Endometrium (tissue), 2 donors: ENCODE data around the gene SORCS3.

Experiments
- FAIRE-seq: peaks from 2 replicates; lab custom pipeline; 2012; peaks lifted over from hg19 to GRCh38; lab: Jason Lieb, UNC
- donor health status: control.
- donor health status: control.

Gene SORCS3

DNA sequence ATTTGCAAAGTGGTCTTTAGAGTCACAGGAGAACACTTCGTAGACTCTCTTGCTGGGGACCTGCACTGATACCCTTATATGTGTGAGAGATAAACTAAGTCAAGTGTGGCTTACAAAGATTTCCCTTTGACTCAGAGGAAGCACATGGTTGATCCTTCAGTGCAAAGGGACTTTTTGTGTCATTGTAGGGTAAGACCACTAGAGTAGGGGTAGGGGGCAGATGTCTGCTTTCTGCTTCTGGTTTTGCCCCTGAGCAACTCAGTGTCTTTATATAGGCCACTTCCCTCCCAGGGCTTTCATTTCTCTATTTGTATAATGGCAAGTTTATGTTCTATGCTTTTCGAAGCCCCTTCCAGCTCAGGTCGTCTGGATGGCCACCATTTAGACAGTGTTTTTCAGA lies 281.7 kb downstream of the SORCS3 start:
- FAIRE-seq: no peak

DNA sequence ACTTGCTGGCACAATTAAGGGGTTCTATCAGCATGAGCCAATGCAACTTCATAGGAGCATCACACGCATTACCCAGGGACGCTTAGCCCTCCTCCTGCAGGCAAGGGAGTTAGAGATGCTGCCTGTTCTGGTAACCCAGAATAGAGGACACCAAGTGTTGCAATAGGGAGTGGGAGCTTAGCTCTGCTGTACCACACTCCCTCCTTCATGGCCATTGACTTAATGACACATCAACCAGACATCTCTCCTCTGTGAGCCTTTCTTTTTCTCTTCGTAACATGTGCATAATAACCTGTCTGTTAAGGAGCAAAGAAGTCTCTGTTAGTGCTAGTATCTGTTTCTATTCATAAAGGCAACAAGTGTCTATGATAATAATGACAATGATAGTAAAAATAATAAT lies 282.4 kb downstream of the SORCS3 start:
- no peak for FAIRE-seq

DNA sequence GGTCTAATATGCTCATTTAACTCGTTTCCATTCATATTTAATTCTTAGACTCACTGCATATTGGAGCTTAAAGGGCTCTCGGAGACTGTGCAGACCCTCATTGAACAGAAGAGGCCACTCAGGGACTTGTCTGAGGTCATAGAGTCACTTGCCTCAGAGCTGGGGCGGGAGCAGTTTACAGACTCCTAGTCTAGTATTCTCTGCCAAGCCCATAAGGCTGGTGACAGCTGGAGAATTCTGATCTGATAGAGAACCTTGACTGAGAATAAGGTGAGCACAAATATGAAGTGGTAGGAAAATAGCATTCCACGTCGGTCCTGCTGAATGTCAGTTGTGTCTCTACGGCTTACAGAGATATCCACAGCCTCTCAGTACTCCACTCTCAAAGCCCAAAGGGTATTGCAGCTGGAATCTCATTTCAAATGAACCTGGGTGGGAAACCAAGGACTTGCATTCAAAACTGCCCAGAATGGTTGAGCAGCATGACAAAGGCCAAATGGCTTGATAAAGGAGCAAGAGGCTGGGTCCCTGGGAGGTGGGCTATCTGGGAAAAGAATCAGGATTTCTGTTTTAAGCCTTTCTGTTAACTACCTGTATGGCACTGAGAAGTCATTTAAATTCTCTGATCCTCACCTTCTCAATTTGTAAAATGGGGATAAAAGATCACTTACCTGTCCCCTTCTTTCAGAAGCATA lies 283.2 kb downstream of the SORCS3 start:
- FAIRE-seq: no peak

DNA sequence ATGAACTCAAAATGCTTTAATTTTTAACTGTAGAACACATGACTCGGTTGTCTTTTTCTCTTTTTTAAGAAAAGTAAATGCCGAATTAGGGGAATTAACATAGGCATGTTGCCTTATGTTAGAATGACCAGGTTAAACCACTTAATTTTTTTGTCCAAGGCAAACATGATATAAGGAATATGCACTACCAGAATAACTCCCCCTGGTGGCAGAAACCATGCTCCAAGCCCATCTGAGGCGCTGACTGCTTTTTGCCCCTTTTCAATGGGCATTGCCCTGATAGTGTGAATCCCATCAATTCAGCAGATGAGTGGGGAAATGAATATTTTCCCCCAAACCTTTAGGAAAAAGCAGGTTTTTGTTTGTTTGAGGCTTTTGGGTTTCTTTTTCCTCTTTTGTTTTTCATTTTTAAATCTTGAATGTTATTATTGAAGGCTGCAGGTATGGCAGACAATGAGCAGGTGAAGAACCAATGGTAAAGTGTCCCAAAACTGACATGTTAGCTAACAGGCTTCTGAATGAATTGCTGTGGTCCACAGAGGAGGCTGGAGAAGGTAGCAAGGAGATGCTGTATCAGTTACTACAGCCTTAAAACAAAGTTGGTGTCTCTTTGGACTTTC lies 284.3 kb downstream of the SORCS3 start:
- no peak for FAIRE-seq

GRCh38 chr10:104928734-104929133 lies 287.6 kb downstream of the SORCS3 start:
- FAIRE-seq: no peak

DNA sequence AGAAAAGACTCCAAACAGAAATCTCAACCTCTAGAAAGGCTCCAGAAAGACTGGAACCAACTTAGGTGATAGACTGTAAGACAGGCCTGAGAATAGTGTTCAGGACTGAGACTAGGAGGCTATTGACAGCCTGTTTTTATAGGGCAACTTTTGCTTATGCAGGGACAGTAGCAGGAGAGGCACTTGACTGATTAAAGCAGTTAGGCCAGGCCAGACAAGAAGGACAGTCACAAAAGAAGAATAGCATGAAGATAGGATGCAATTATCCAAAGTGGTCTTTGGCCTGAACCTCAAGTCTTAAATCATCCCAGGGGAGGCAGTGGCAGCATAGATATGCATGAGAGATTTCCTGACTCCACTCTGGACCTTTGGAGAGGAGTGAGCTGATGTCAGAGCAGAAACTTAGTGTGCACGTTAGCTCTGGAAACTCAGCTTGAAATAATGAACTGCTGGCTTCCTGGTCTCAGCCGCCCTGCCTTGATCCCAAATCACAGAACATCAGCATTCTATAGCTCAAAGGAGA lies 290.6 kb downstream of the SORCS3 start:
- no peak for FAIRE-seq

GRCh38 chr10:104935656-104936055 lies 294.6 kb downstream of the SORCS3 start:
- FAIRE-seq: no peak

DNA sequence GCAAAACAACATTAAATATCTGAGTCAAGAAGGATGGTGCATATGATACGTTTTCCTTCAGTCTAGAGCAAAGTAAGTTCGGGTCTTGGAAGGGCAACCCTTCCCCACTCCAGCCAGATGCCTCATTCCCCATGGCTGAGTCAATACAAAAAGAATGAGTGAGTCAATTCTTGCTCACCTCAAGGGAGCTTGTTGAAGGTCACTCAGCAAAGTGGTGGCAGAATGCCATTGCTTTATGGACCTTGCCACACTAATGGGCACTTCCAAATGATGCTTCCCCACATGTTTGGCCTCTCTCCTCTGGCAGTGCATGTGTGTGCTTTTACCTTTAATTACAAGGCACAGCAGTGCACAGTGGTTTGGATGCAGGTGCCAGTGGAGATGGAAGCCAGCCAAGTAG lies 296.5 kb downstream of the SORCS3 start:
- FAIRE-seq: no peak

DNA sequence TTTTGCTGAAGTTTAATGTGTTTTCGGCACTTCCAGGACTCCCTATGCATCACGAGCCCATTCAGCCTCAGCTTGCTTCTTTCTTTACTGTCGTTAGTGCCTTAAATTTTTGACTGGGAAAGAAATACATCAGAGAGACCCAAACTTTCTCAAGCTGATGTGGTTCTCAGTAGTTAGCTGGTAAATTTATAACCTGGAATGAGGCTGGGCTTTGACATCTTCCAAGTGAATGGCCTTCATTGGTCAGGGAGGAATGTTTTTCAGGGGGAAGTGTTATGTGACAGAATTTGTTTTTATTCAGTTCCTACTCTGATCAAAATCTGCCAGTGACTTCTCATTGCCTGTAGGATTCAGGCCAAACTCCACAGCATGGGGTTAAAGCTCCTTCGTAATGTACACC lies 296.9 kb downstream of the SORCS3 start:
- FAIRE-seq: no peak

DNA sequence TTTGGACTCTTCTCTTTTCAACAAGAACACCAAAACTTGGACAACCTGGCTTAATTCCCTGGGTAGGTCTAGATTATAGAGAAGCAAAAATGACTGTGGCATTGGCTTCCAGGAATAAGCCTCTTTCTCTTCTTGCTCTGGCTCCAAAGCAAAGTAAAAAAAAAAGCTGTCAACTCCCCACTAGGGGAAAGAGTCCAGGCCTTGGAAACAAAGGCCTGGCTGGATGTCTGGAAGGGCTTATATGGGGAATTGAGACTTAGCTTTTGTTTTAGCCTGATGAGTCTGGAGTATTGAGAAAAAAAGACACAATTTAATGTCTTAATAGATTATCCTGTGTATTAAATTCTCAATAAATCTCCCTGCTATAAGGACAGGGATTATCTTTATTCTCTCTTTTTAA lies 300.6 kb downstream of the SORCS3 start:
- FAIRE-seq: no peak

DNA sequence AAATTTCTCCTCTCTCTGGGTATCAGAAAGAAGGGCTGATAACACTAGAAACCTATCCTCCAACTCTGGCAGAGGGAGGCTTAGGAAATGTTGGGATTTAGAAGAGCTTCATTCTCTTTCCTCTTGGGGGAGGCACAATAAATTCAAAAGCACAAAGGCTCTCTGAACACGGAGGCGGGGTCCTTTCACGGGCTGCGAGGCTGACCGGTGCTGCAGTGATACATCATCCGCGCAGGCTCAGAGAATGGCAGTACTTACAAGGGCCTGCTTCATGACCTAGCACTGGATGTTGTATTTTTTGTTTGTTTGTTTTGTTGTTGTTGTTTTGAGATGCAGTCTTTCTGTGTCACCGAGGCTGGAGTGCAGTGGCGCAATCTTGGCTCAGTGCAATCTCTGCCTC lies 306.2 kb downstream of the SORCS3 start:
- no peak for FAIRE-seq

- no peak for FAIRE-seq
Observed at GRCh38 chr10:104957178-104957841, 316.2 kb downstream of the SORCS3 start.

DNA sequence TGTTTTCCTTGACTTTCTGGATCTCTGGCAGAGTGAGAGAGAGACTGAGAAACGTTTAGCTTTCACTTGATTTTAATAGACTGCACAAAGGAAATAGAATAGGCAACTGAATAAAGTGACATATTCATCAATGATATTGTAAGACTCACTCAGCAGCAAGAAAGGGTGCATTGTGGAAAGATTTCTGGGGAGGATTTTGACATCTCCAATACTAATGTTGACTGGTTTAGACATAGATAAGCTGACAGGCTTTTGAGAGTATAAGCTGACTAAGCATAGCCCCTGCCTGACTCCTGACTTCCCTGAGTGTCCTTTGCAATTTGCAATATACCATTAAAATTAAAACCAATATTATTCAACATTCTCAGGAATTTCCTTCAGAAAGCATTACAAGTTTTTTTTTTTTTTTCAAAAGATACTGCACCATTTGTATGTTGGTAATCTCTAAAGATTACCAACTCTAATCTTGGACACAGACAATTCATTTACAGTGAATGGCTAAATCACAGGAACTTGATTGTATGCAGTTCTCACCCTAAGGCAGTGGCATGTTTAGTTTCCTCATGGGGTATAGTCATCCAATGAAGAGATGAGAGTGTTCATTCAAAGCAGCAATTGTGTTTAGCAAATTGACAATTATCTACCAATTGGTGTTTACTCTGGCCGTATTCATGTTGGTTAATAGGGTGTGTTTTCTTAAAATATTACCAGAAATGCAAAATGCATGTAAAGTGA lies 325.6 kb downstream of the SORCS3 start:
- FAIRE-seq: no peak

DNA sequence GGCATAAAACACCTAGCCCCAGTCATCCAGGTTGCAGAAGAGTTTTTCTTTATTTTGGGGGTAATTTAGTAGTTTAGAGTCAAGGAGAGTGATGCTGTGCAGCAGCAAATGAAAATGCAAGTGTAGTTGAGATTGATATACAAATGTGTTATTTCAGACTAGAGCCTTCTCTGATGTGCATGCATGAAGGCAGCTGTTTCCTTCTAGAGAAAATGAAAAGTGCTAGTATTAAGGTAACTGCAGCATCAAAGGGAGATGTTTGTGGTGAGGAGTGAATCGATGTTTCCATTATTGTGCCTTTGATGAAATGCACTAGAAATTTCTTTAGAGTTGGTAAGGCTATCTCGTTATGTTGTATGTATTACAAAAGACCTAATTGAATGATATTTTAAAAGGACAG lies 339.3 kb downstream of the SORCS3 start:
- FAIRE-seq: no peak

GRCh38 chr10:104981995-104982394 lies 340.9 kb downstream of the SORCS3 start:
- FAIRE-seq: no peak

DNA sequence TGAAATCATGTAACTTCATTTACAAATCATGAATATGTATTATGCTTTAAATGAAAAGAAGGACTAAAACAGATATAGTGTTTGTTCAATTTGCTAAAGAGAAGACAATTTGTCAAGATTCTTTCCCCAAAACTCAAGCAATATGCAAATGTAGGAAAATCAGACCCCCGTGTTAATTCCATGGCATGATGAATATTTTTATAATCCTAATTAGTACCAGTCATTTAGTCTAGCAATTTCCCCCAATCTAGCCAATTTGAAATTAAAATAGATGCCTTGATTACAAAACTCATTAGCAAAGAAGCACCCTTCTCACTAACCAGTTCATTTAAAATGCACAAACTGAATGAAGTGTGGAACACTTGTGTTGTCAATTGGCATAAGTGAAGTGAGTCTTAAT lies 347.6 kb downstream of the SORCS3 start:
- FAIRE-seq: no peak

- no peak for FAIRE-seq
Observed at GRCh38 chr10:104989880-104990279, 348.8 kb downstream of the SORCS3 start.

- FAIRE-seq: no peak
Observed at GRCh38 chr10:104993085-104993484, 352.0 kb downstream of the SORCS3 start.

DNA sequence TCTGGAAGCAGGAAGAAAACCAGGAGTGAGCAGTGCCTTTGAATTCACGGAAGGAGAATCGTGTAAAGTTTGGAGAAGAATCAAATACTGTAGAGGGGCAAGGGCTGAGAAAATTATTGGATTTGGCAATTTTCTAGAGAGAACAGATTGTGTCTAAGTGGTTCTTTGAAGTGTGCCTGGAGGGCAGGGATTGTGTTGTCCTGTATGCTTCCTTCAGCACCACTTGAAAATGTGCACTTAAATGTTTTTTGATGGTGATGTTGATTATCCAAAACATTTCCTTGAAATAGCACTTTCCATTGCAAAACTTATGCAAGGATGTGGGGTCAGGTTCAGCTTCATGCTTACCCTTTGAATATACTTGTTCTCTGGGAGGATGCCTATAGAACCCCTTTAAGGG lies 360.2 kb downstream of the SORCS3 start:
- no peak for FAIRE-seq

DNA sequence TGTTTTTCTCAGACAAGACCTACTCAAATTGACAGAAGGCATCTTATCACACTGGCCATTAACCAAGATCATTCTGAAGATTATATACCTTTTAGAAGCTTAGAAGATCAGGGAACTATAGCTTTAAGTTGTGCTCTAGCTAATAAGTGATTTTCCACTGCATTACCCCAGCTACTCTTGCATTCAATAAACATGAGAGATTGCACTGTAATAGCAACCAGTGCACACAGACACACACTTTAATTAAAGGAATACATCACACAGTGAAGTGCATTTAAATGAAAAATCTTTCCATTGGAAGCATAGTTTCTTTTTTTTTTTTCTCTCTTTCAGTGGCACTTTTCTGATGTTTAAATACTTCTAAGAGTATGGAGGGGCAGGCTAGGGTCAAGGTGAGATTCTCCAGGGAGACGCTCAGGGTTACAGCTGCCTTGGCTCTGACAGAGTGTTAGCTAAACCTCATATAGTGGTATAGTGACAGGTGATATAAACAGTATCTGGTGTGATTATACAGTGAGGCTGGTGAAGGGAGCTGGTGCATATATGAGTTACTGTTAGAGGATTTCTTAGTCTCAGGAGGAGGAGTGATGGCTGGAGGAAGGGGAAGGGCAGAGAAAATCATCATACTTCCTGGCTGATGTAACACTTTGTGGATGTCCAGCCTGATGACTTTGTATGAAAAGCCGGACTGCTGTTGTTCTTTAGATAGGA lies 369.5 kb downstream of the SORCS3 start:
- FAIRE-seq: no peak

DNA sequence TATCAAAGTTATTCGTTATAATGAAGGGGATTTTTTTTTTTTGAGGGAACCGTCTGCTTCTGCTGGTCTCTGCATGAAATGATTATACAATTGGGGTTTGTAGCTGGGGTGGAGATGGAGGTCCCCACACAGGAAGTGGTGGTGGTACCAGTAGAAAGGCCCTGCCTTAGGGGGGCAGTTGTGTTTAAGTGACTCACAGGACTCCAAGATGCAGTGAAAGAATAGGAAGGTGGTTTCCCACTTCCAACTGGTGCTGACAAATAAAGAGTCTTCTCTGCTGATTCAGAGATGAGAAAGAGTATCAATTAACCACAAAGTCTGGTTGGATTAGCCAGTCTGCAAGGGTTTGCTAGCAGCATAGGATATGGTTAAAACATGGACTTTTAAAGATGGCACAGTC lies 376.0 kb downstream of the SORCS3 start:
- FAIRE-seq: no peak

- FAIRE-seq: no peak
Observed at GRCh38 chr10:105017691-105018090, 376.6 kb downstream of the SORCS3 start.
